HFF-Myc (cell line): Measurements from ENCODE around the gene NCAPG2.
A peak's percentile ranks its signal among the peaks of the same experiment; 100 is the strongest.

Source experiments
- DNase-seq: peaks from one replicate; pipeline ENCODE4 v3.0.0-alpha.2; 2011; ENCODE audit warnings: low read depth; ENCODE audit errors: extremely low read depth
- H3K4me3 ChIP-seq: replicated peaks from 2 replicates; pipeline ENCODE4 v1.5.1; 2011; ENCODE audit warnings: low read depth, mild to moderate bottlenecking, control low read depth, low read length
- TF ChIP-seq, protein P1 (sequence below): IDR thresholded peaks from 2 replicates; pipeline ENCODE4 v1.5.1; 2012; ENCODE audit warnings: mild to moderate bottlenecking, low read depth, low read length, control low read depth; ENCODE audit errors: missing control alignments

The NCAPG2 gene

GRCh38 chr7:158689488-158689887 lies 15.1 kb downstream of the NCAPG2 start:
- TF ChIP-seq, protein P1, sequence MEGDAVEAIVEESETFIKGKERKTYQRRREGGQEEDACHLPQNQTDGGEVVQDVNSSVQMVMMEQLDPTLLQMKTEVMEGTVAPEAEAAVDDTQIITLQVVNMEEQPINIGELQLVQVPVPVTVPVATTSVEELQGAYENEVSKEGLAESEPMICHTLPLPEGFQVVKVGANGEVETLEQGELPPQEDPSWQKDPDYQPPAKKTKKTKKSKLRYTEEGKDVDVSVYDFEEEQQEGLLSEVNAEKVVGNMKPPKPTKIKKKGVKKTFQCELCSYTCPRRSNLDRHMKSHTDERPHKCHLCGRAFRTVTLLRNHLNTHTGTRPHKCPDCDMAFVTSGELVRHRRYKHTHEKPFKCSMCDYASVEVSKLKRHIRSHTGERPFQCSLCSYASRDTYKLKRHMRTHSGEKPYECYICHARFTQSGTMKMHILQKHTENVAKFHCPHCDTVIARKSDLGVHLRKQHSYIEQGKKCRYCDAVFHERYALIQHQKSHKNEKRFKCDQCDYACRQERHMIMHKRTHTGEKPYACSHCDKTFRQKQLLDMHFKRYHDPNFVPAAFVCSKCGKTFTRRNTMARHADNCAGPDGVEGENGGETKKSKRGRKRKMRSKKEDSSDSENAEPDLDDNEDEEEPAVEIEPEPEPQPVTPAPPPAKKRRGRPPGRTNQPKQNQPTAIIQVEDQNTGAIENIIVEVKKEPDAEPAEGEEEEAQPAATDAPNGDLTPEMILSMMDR, result no peak
- DNase-seq, result no peak
- H3K4me3 ChIP-seq, result no peak overlapping the region

DNA sequence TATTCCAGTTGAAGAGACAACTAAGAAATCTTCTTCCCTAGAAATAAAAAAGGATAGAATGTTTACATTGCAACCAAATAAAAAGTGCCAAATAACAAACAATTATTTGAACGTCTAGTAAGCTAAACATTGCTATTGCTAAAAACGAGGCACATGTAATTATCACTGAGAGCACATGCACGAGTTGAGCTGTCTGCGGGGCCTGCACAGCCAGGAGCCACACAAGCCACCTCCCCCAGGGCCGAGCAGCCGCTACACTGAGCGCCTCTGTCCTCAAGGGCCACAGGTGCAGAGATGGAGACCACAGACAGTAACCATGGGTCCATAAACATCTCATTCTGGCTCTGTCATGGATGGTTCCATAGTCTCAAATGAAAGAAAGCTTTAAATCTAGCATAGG lies 17.2 kb downstream of the NCAPG2 start:
- TF ChIP-seq, protein P1, result no peak
- DNase-seq, result no peak
- H3K4me3 ChIP-seq, result no peak overlapping the region

DNA sequence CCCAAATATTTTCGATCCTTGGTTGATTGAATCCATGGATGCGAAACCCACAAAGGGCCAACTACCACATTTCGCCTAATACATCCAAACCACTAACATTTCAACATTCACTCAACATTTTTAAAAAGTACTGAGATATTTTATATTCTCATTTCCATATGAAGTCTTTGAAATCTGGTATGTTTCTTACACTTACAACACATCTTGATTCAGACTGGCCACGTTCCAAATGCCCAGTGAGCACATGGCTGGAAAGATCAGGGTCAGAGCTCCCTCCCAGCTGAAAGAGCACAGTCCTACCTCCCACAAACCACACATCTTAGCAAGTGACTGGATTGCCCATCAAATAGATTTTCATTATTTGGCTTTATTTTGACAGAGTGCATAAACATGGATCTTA lies 18.9 kb downstream of the NCAPG2 start:
- H3K4me3 ChIP-seq, result no peak overlapping the region
- DNase-seq, result peak; percentile 31
- TF ChIP-seq, protein P1, result no peak

- DNase-seq, result no peak
- TF ChIP-seq, protein P1, result no peak
- H3K4me3 ChIP-seq, result no peak overlapping the region
Observed at GRCh38 chr7:158684329-158684728, 20.3 kb downstream of the NCAPG2 start.

GRCh38 chr7:158683541-158683940 lies 21.1 kb downstream of the NCAPG2 start:
- TF ChIP-seq, protein P1, result no peak
- H3K4me3 ChIP-seq, result no peak overlapping the region
- DNase-seq, result no peak

GRCh38 chr7:158682456-158682855 lies 22.1 kb downstream of the NCAPG2 start:
- TF ChIP-seq, protein P1, result no peak
- no peak overlapping the region for H3K4me3 ChIP-seq
- no peak for DNase-seq

GRCh38 chr7:158680754-158681153 lies 23.9 kb downstream of the NCAPG2 start:
- H3K4me3 ChIP-seq, result no peak overlapping the region
- DNase-seq, result no peak
- TF ChIP-seq, protein P1, result no peak
